Hypothalamus (tissue), 51 donors: ENCODE results near the gene CFAP97.

Source experiments
- DNase-seq, 51 donors: peaks; one replicate each; lab custom pipeline; 2025; lab: John Stamatoyannopoulos, UW

The CFAP97 gene

GRCh38 chr4:185115827-185116232 lies 88.0 kb downstream of the CFAP97 start:
- DNase-seq: no peak

- DNase-seq: no peak
Measured at GRCh38 chr4:185113340-185113739, 90.5 kb downstream of the CFAP97 start.

- DNase-seq: no peak
Measured at GRCh38 chr4:185112104-185112503, 91.7 kb downstream of the CFAP97 start.

- DNase-seq: no peak
Measured at GRCh38 chr4:185110375-185110823, 93.4 kb downstream of the CFAP97 start.

- no peak for DNase-seq
Measured at GRCh38 chr4:185109736-185110135, 94.1 kb downstream of the CFAP97 start.
